Left lung (tissue), 10 donors: Measurements from ENCODE around the gene GNG7. TPM values are rescaled to one million over a fixed set of nuclear protein-coding genes. Genes with fewer than 3 reads are reported as not detected.

Experiments
- ATAC-seq: fragments of 200-7000 bp; cut with Tn5 transposase; one replicate; pipeline ENCODE4 v1.9.1; 2020; ENCODE audit warnings: moderate library complexity
- DNase-seq, 4 donors: peaks; one replicate each; pipeline ENCODE4 v3.0.0-alpha.2; 2013 to 2020
- H3K27ac ChIP-seq, 2 donors: fragments of 200-600 bp; sonication (generic) in 1 of 2; one replicate each; pipeline versions ENCODE4 v1.5.0 to v1.8.0; 2020 to 2021
- H3K27me3 ChIP-seq, 2 donors: fragments of 200-600 bp; sonication (generic) in 1 of 2; one replicate each; pipeline versions ENCODE4 v1.5.0 to v1.8.0; 2020 to 2021
- H3K36me3 ChIP-seq, 2 donors: fragments of 200-600 bp; sonication (generic) in 1 of 2; one replicate each; pipeline versions ENCODE4 v1.5.0 to v1.8.0; 2020 to 2021
- H3K4me1 ChIP-seq, 2 donors: fragments of 200-600 bp; one replicate each; pipeline ENCODE4 v1.8.0; 2021
- H3K4me3 ChIP-seq, 2 donors: fragments of 200-600 bp; sonication (generic) in 1 of 2; one replicate each; pipeline versions ENCODE4 v1.5.0 to v1.8.0; 2020 to 2021; ENCODE audit warnings: mild to moderate bottlenecking in 1 of 2
- H3K9me3 ChIP-seq, 2 donors: fragments of 200-600 bp; sonication (generic) in 1 of 2; one replicate each; pipeline versions ENCODE4 v1.5.0 to v1.8.0; 2020 to 2021
- intact Hi-C, 2 donors: fragments of 100-400 bp; cut with DNase I; formaldehyde crosslinking; loops; one replicate each; pipeline versions ENCODE4 v1.11.2 to v1.14.2; 2022
- polyA plus RNA-seq, 6 donors: library from polyadenylated mRNA; unstranded; fragments of 120-200 nt; gene quantifications; one replicate each; pipeline ENCODE4 v1.2.1, GENCODE V29; 2013; ENCODE audit not compliant: insufficient read length in 6 of 6
- total RNA-seq, 2 donors: library from RNA; stranded (reverse); fragmentation: NEBNext Ultra II Directional; extraction: Animal tissue kit (Norgen Biotek cat#: 25700); gene quantifications; one replicate each; pipeline ENCODE4 v1.2.1, GENCODE V29; 2021
- TF ChIP-seq, protein P1 (sequence below), 2 donors: fragments of 200-600 bp; sonication (generic) in 1 of 2; IDR thresholded peaks; one replicate each; pipeline versions ENCODE4 v1.5.0 to v1.8.0; 2021; ENCODE audit warnings: antibody characterized with exemption in 2 of 2
- donor health status: DM: no; HTN: yes; CAD: no.
- donor health status: DM: no; HTN: no; CAD: no.

Gene GNG7
- total and polyA plus RNA-seq, 8 donors = 3.8 to 7.1 (median 5.5) TPM

DNA sequence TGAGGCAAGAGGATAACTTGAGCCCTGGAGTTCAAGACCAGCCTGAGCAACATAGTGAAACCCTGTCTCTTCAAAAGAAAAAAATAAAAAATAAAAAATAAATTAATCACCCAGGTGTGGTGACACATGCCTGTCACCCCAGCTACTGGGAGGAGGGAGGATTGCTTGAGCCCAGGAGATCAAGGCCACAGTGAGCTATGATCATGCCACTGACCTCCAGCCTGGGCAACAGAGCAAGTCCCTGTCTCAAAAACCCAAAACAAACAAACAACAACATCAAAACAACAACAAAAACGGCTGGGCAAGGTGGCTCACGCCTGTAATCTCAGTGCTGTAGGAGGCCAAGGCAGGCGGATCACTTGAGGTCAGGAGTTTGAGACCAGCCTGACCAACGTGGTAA, 41.6 kb upstream of the GNG7 start:
- DNase-seq (no peak), ATAC-seq (no peak)
- Histone ChIP-seq H3K4me1 (peaks cover 1 to 11% of the 10 kb centered on the region in 2 donors), H3K4me3 (no peak overlapping the region), H3K9me3 (no peaks in the 10 kb centered on the region), H3K36me3 (no peaks in the 10 kb centered on the region), H3K27ac (no peak overlapping the region), H3K27me3 (peaks cover 0 to 40% of the 10 kb centered on the region in 2 donors)
- TF ChIP-seq, protein P1, sequence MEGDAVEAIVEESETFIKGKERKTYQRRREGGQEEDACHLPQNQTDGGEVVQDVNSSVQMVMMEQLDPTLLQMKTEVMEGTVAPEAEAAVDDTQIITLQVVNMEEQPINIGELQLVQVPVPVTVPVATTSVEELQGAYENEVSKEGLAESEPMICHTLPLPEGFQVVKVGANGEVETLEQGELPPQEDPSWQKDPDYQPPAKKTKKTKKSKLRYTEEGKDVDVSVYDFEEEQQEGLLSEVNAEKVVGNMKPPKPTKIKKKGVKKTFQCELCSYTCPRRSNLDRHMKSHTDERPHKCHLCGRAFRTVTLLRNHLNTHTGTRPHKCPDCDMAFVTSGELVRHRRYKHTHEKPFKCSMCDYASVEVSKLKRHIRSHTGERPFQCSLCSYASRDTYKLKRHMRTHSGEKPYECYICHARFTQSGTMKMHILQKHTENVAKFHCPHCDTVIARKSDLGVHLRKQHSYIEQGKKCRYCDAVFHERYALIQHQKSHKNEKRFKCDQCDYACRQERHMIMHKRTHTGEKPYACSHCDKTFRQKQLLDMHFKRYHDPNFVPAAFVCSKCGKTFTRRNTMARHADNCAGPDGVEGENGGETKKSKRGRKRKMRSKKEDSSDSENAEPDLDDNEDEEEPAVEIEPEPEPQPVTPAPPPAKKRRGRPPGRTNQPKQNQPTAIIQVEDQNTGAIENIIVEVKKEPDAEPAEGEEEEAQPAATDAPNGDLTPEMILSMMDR (IDR thresholded peaks at IDR 0.05) = no peak
- intact Hi-C loops = loop anchor here (5.0 to 10.0 kb wide), 2 partner anchors 89 to 97 kb away; no protein-coding TSS in a partner anchor

DNA sequence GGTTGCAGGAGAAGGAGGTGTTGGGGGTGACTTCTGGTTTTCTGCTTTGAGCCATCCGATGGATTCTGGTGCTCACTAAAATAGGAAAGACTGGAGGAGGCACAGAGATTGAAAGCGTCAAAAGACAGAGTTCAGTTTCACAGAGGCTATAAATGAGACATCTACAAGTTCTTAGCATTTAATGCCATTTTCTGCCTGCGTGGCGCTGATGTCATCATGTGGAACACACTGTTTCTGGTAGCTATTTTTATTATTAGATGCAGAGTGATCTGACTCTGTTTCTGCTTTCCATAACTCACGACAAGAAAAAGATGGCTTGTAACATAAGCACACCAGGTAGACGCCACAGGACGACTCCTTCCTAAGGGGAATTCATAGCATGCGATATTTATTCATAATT, 40.6 kb upstream of the GNG7 start:
- Histone ChIP-seq H3K4me1 (peaks cover 5 to 18% of the 10 kb centered on the region in 2 donors), H3K27ac (no peak overlapping the region), H3K9me3 (no peaks in the 10 kb centered on the region), H3K27me3 (peaks cover 0 to 40% of the 10 kb centered on the region in 2 donors), H3K4me3 (no peak overlapping the region), H3K36me3 (no peaks in the 10 kb centered on the region)
- DNase-seq (no peak), ATAC-seq (no peak)
- TF ChIP-seq, protein P1 (IDR thresholded peaks at IDR 0.05) = no peak
- intact Hi-C loops = loop anchor here (5.0 to 10.0 kb wide), 2 partner anchors 88 to 96 kb away; no protein-coding TSS in a partner anchor

DNA sequence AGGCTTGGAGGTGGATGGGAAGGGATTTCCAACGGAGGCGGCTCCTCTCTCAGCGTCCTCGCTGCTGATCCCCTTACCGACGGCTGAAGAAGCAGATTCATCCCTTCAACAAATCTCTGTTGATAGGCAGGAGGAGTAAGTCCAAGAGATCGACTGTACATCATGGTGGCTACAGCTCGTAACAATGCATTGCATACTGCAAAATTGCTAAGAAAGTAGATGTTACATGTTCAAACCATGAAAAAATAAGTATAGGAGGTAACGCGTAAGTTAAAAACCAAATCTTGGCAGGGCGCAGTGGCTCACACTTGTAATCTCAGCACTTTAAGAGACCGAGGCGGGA, 37.8 kb upstream of the GNG7 start:
- ATAC-seq = no peak
- H3K27ac ChIP-seq = no peak overlapping the region
- H3K27me3 ChIP-seq = peaks cover 0 to 40% of the 10 kb centered on the region in 2 donors
- TF ChIP-seq, protein P1 (IDR thresholded peaks at IDR 0.05) = no peak
- peak overlapping the region in 1 of 2 donors; percentile 63 for H3K4me3 ChIP-seq
- H3K36me3 ChIP-seq = peaks cover 0 to 20% of the 10 kb centered on the region in 2 donors
- no peak for DNase-seq
- H3K9me3 ChIP-seq = peaks cover 0 to 2% of the 10 kb centered on the region in 2 donors
- peaks cover 5 to 30% of the 10 kb centered on the region in 2 donors for H3K4me1 ChIP-seq
- intact Hi-C loops = loop anchor here (5.0 to 10.0 kb wide), 2 partner anchors 85 to 93 kb away; no protein-coding TSS in a partner anchor

DNA sequence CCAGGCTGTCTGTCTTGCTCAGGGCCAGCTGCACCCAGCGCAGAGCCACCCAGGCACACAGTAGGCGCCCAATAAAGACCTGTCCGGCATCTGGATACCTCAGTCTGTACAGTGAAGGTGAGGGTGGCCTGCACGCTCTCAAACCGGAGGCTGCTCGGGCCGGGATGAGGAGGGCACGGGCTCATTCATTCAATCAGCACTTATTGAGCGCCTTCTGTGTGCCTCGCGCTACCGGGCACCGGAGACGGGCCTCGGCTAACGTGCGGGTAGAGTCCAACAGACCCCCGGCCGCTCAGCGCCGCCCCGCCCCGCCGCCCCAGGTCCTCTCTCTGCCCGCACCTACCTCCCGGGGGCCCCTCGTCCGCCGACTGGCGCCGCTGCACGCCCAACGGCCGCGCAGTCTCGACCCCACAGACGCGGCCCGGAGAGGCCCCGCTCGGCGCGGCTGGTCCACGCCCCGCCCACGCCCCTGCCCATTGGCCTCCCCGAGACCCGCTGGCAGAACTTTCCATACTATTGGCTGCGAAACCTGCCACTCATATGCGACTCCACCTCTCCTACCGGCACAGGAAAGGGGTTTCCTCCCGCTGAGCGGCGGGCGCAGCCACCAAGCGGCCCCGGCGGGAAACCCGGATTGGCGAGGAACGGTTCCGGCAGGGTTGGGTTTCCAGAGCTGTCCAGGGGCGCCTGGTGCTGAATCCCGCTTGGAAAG, 37.3 kb upstream of the GNG7 start, which contains the start of gene SLC39A3:
SLC39A3 (minus strand) TSS at position 416 of the 712 bp plus-strand sequence. CDS start 2,760 bp downstream, outside the sequence.
- Histone ChIP-seq H3K9me3 (peaks cover 0 to 2% of the 10 kb centered on the region in 2 donors), H3K4me3 (peak within 1 kb of the TSS; percentile 63 to 99), H3K27me3 (peaks cover 0 to 36% of the 10 kb centered on the region in 2 donors), H3K4me1 (peaks cover 5 to 30% of the 10 kb centered on the region in 2 donors), H3K36me3 (peaks cover 0 to 25% of the 10 kb centered on the region in 2 donors), H3K27ac (peak within 1 kb of the TSS in 1 of 2 donors; percentile 65)
- intact Hi-C loops = loop anchor here (5.0 to 10.0 kb wide), 2 partner anchors 85 to 92 kb away; no protein-coding TSS in a partner anchor
- DNase-seq (peak; percentile 94 to 99 (median 96)), ATAC-seq (peak; percentile 100)
- TF ChIP-seq, protein P1 (IDR thresholded peaks at IDR 0.05) = peak in 1 of 2 donors; percentile 19

DNA sequence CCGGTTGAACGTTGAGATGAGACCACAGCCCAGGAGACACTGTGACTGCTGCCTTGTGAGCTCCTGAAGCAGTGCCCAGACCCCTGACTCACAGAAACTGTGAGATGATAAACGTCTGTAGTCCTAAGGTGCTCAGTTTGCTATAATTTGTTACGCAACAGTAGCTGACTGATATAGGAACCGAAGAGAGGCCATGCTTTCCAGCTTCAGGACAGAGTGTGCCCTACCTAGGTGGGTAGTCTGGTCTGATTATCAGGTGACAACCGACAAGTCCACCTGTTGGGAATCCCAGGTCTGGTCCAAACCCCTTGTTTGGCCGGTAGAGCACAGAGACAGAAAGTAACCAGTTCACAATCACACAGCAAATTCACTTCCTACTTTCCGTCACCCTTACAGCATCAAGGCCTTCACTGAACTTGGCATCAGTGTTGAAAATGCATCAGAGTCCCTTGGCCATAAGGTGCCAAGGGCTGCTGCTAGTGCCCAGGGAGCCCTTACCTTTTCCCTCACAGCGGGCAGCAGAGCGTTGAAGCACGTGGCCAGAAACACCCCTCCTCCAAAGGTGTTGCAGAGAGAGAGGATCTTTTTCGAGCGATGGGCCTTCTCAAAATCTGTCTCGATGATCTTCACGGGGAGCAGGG, 34.2 kb upstream of the GNG7 start:
- peaks cover 0 to 2% of the 10 kb centered on the region in 2 donors for H3K9me3 ChIP-seq
- H3K36me3 ChIP-seq = peaks cover 0 to 55% of the 10 kb centered on the region in 2 donors
- intact Hi-C loops = no loop called here

More for the DNA sequence above, 34.2 kb upstream of the GNG7 start:
- Histone ChIP-seq H3K4me3 (no peak overlapping the region), H3K27ac (no peak overlapping the region), H3K4me1 (peaks cover 5 to 30% of the 10 kb centered on the region in 2 donors), H3K27me3 (peaks cover 0 to 13% of the 10 kb centered on the region in 2 donors)
- TF ChIP-seq, protein P1 (IDR thresholded peaks at IDR 0.05) = no peak
- ATAC-seq (no peak), DNase-seq (no peak)
